ENCODE results near the gene TSTD1. TPM values are rescaled to one million over a fixed set of nuclear protein-coding genes. Genes with fewer than 3 reads are reported as not detected.

Gene TSTD1
- total RNA-seq, 1 experiment from 2014 or later, result 20.1 TPM

GRCh38 chr1:161073474-161074121, 34.8 kb upstream of the TSTD1 start:
- no TSS peak for BruUV-seq (replicated peaks)
- ChIA-PET CTCF (interaction anchor here (0.5 to 0.9 kb wide), 2 partner anchors 24 to 68 kb away, joined by 3 to 4 read pairs; no protein-coding TSS in a partner anchor), POLR2A (interaction anchor here (0.5 kb wide), 1 partner anchor 52 kb away, joined by 8 read pairs; the partner anchor contains the start of gene F11R)
- Histone ChIP-seq H3K27me3 (ENCODE audit: control insufficient read depth, insufficient read depth, low read length) (no peaks in the 10 kb centered on the region), H3K36me3 (ENCODE audit: control insufficient read depth, insufficient read depth, low read length) (no peaks in the 10 kb centered on the region), H3K9me3 (ENCODE audit: control insufficient read depth, insufficient read depth, low read depth, low read length) (no peaks in the 10 kb centered on the region), H3K4me1 (ENCODE audit: control insufficient read depth, insufficient read depth, low read length) (no peaks in the 10 kb centered on the region), H3K27ac (ENCODE audit: low read length) (no peak overlapping the region), H3K4me3 (ENCODE audit: low read depth in 2 of 2, low read length in 2 of 2) (no peak overlapping the region)
- DNase-seq (ENCODE audit: low read depth, low spot score) (no peak), ATAC-seq (peak; percentile 66; the same call in 1 of the 2 replicates)
- in situ Hi-C loops (cut with HindIII; ENCODE audit: low pct_unique_long_range_greater_than_20kb, low sequenced_read_pairs), result no loop called here
- intact Hi-C loops (cut with micrococcal nuclease; ENCODE audit: unreplicated experiment), result no loop called here
- TF ChIP-seq POLR2AphosphoS5 (IDR thresholded peaks at IDR 0.05; ENCODE audit: low read depth, low read length) (no peak), REST (IDR thresholded peaks at IDR 0.05; ENCODE audit: insufficient read depth in 1 of 2, low read depth in 2 of 2, low read length in 1 of 2) (no peak), CTCF (IDR thresholded peaks at IDR 0.05) (no peak), TCF7L2 (IDR thresholded peaks at IDR 0.05; ENCODE audit: low read depth, low read length) (no peak), SIN3A (IDR thresholded peaks at IDR 0.05; ENCODE audit: borderline replicate concordance, insufficient read depth, low read depth, low read length) (no peak)

GRCh38 chr1:161072751-161073449, 34.1 kb upstream of the TSTD1 start:
- BruUV-seq (replicated peaks), result no TSS peak
- POLR2A ChIA-PET, result interaction anchor here (0.5 kb wide), 1 partner anchor 52 kb away, joined by 8 read pairs; the partner anchor contains the start of gene F11R
- ATAC-seq, result no peak
- CTCF ChIA-PET, result no interaction called here
- in situ Hi-C loops (cut with HindIII; ENCODE audit: low pct_unique_long_range_greater_than_20kb, low sequenced_read_pairs), result no loop called here
- Histone ChIP-seq H3K4me1 (ENCODE audit: control insufficient read depth, insufficient read depth, low read length) (no peaks in the 10 kb centered on the region), H3K9me3 (ENCODE audit: control insufficient read depth, insufficient read depth, low read depth, low read length) (no peaks in the 10 kb centered on the region), H3K27ac (ENCODE audit: low read length) (no peak overlapping the region), H3K27me3 (ENCODE audit: control insufficient read depth, insufficient read depth, low read length) (no peaks in the 10 kb centered on the region), H3K36me3 (ENCODE audit: control insufficient read depth, insufficient read depth, low read length) (no peaks in the 10 kb centered on the region), H3K4me3 (ENCODE audit: low read depth in 2 of 2, low read length in 2 of 2) (no peak overlapping the region)
- no peak for TF ChIP-seq TCF7L2 (IDR thresholded peaks at IDR 0.05; ENCODE audit: low read depth, low read length)
- TF ChIP-seq REST (IDR thresholded peaks at IDR 0.05; ENCODE audit: insufficient read depth in 1 of 2, low read depth in 2 of 2, low read length in 1 of 2), result no peak
- no peak for TF ChIP-seq CTCF (IDR thresholded peaks at IDR 0.05)
- no peak for TF ChIP-seq SIN3A (IDR thresholded peaks at IDR 0.05; ENCODE audit: borderline replicate concordance, insufficient read depth, low read depth, low read length)
- TF ChIP-seq POLR2AphosphoS5 (IDR thresholded peaks at IDR 0.05; ENCODE audit: low read depth, low read length), result no peak
- DNase-seq (ENCODE audit: low read depth, low spot score), result no peak
- intact Hi-C loops (cut with micrococcal nuclease; ENCODE audit: unreplicated experiment), result no loop called here
